ENCODE data around the gene CDK19. TPM values are rescaled to one million over a fixed set of nuclear protein-coding genes. Genes with fewer than 3 reads are reported as not detected.

Gene CDK19
- total and polyA plus RNA-seq, 2 of the 4 experiments (the other 2 are of a cell fraction): 6.0 to 6.8 TPM

- no peak overlapping the region for H2AFZ ChIP-seq (replicated peaks; ENCODE audit: low read length, poor library complexity)
- H2BK20ac ChIP-seq (ENCODE audit: low read depth, low read length): no peak overlapping the region
- H4K8ac ChIP-seq (ENCODE audit: low read depth in 2 of 2, low read length in 2 of 2): no peak overlapping the region
- H3K23ac ChIP-seq (ENCODE audit: low read depth, low read length): no peak overlapping the region
- no peaks in the 10 kb centered on the region for H3K27me3 ChIP-seq (ENCODE audit: control insufficient read depth, insufficient read depth, low read length)
- intact Hi-C loops (cut with micrococcal nuclease): no loop called here
- H3K4me3 ChIP-seq (ENCODE audit: insufficient read depth, low read depth, low read length): no peak overlapping the region
- DNase-seq (no peak), ATAC-seq (ENCODE audit: low read depth) (no peak)
- no peak overlapping the region for H2BK120ac ChIP-seq (ENCODE audit: low read depth, low read length)
- H3K56ac ChIP-seq (ENCODE audit: extremely low read depth, insufficient read depth, low read length): no peak overlapping the region
- no peak overlapping the region for H4K91ac ChIP-seq (ENCODE audit: insufficient read depth, low read depth, low read length)
- H3K4me1 ChIP-seq (ENCODE audit: control insufficient read depth, insufficient read depth, low read length): peaks cover under 1% of the 10 kb centered on the region; the same call in 1 of the 2 replicates
- WGBS, 2 experiments (ENCODE audit: extremely low coverage in 2 of 2, insufficient read length in 1 of 2): no CpG with 5 or more reads among the region's 1 CpG
- H3K9ac ChIP-seq (ENCODE audit: low read depth, low read length): no peak overlapping the region
- H3K18ac ChIP-seq (ENCODE audit: low read depth, low read length): no peak overlapping the region
- in situ Hi-C loops (cut with MboI; ENCODE audit: low sequenced_read_pairs): no loop called here
- no peaks in the 10 kb centered on the region for H3K9me1 ChIP-seq (ENCODE audit: insufficient read depth, low read length)
- H3K27ac ChIP-seq (ENCODE audit: insufficient read depth, low read length): no peak overlapping the region
- H3K36me3 ChIP-seq (ENCODE audit: control insufficient read depth, insufficient read depth, low read length): peaks cover 4% of the 10 kb centered on the region; the same call in 1 of the 2 replicates
- H4K5ac ChIP-seq (ENCODE audit: low read depth, low read length): no peak overlapping the region
- no TSS peak for BruUV-seq (replicated peaks)
- ChIA-PET POLR2A (ENCODE audit: unreplicated experiment) (no interaction called here), CTCF (no interaction called here)
- H2AK9ac ChIP-seq (replicated peaks; ENCODE audit: low read depth, low read length, poor library complexity): no peak overlapping the region
- H3K14ac ChIP-seq (replicated peaks; ENCODE audit: low read depth, low read length): no peak overlapping the region
- dilution Hi-C loops (cut with HindIII; ENCODE audit: low sequenced_read_pairs, unreplicated experiment): no loop called here
- H2AK5ac ChIP-seq (ENCODE audit: low read depth, low read length): no peak overlapping the region
- H4K20me1 ChIP-seq (ENCODE audit: insufficient read depth, low read length): no peaks in the 10 kb centered on the region
- H2BK15ac ChIP-seq (ENCODE audit: low read depth, low read length): no peak overlapping the region
- H3K4ac ChIP-seq (ENCODE audit: low read depth, low read length): no peak overlapping the region
- no peaks in the 10 kb centered on the region for H3K9me3 ChIP-seq (ENCODE audit: control insufficient read depth, insufficient read depth, low read length)
- TF ChIP-seq CEBPB (IDR thresholded peaks at IDR 0.05; ENCODE audit: low read depth, low read length): no peak
- no peak for TF ChIP-seq MAFK (IDR thresholded peaks at IDR 0.05; ENCODE audit: low read depth, low read length)
- no peak for TF ChIP-seq RFX5 (IDR thresholded peaks at IDR 0.05; ENCODE audit: low read depth, low read length)
- no peak for TF ChIP-seq SMC3 (IDR thresholded peaks at IDR 0.05; ENCODE audit: low read depth, low read length)
- no peak for TF ChIP-seq RCOR1 (IDR thresholded peaks at IDR 0.05; ENCODE audit: insufficient replicate concordance, low read length)
- no peak for TF ChIP-seq RAD21 (IDR thresholded peaks at IDR 0.05; ENCODE audit: low read length)
- TF ChIP-seq NFE2L2 (IDR thresholded peaks at IDR 0.05; ENCODE audit: low read depth, low read length): no peak
- TF ChIP-seq MXI1 (IDR thresholded peaks at IDR 0.05; ENCODE audit: borderline replicate concordance, low read depth, low read length): no peak
- TF ChIP-seq BHLHE40 (IDR thresholded peaks at IDR 0.05; ENCODE audit: low read depth, low read length): no peak
- no peak for TF ChIP-seq CHD1 (IDR thresholded peaks at IDR 0.05; ENCODE audit: low read depth, low read length)
- no peak for TF ChIP-seq ELK1 (IDR thresholded peaks at IDR 0.05; ENCODE audit: borderline replicate concordance, low read depth, low read length)
- TF ChIP-seq FOS (IDR thresholded peaks at IDR 0.05; ENCODE audit: low read depth, low read length): no peak
- no peak for TF ChIP-seq MAZ (IDR thresholded peaks at IDR 0.05; ENCODE audit: borderline replicate concordance, low read depth, low read length)
- no peak for TF ChIP-seq CTCF (conservative IDR thresholded peaks at IDR 0.05; ENCODE audit: low read depth, low read length)
- TF ChIP-seq POLR2A (IDR thresholded peaks at IDR 0.05; ENCODE audit: low read depth, low read length): no peak
- no peaks in the 10 kb centered on the region for H3K79me1 ChIP-seq (ENCODE audit: low read depth in 1 of 2, low read length in 2 of 2)
- H3K4me2 ChIP-seq (ENCODE audit: low read depth, low read length): no peak overlapping the region
- H2BK5ac ChIP-seq (ENCODE audit: low read depth, low read length, poor library complexity, severe bottlenecking): no peak overlapping the region
Measured at GRCh38 chr6:110614106-110614505, 201.2 kb downstream of the CDK19 start.

Measured in IMR-90 (cell line).